ENCODE measurements around the gene PPP6R2.

The PPP6R2 gene

GRCh38 chr22:50314455-50315288 is 28.5 kb upstream of the PPP6R2 start:
- in situ Hi-C loops (cut with HindIII; ENCODE audit: low pct_ligation_motif_present, low sequenced_read_pairs): no loop called here
- H3K4me3 ChIP-seq (ENCODE audit: low read depth, low read length): no peak overlapping the region
- no peak overlapping the region for H3K27ac ChIP-seq
- no peaks in the 10 kb centered on the region for H3K36me3 ChIP-seq (replicated peaks)
- no peaks in the 10 kb centered on the region for H3K27me3 ChIP-seq (replicated peaks)
- DNase-seq: no peak
- TF ChIP-seq CTCF (IDR thresholded peaks at IDR 0.05; ENCODE audit: low read depth, low read length, missing control alignments): no peak

GRCh38 chr22:50315289-50316113 is 27.6 kb upstream of the PPP6R2 start:
- in situ Hi-C loops (cut with HindIII; ENCODE audit: low pct_ligation_motif_present, low sequenced_read_pairs): no loop called here
- Histone ChIP-seq H3K4me3 (ENCODE audit: low read depth, low read length) (no peak overlapping the region), H3K27ac (no peak overlapping the region), H3K27me3 (replicated peaks) (no peaks in the 10 kb centered on the region), H3K36me3 (replicated peaks) (no peaks in the 10 kb centered on the region)
- DNase-seq: no peak
- no peak for TF ChIP-seq CTCF (IDR thresholded peaks at IDR 0.05; ENCODE audit: low read depth, low read length, missing control alignments)

GRCh38 chr22:50316114-50317065 is 26.7 kb upstream of the PPP6R2 start:
- in situ Hi-C loops (cut with HindIII; ENCODE audit: low pct_ligation_motif_present, low sequenced_read_pairs): no loop called here
- Histone ChIP-seq H3K4me3 (ENCODE audit: low read depth, low read length) (no peak overlapping the region), H3K36me3 (replicated peaks) (no peaks in the 10 kb centered on the region), H3K27ac (no peak overlapping the region), H3K27me3 (replicated peaks) (no peaks in the 10 kb centered on the region)
- TF ChIP-seq CTCF (IDR thresholded peaks at IDR 0.05; ENCODE audit: low read depth, low read length, missing control alignments): no peak
- no peak for DNase-seq

- no peak for TF ChIP-seq CTCF (IDR thresholded peaks at IDR 0.05; ENCODE audit: low read depth, low read length, missing control alignments)
- no peak for DNase-seq
- H3K27me3 ChIP-seq (replicated peaks): no peaks in the 10 kb centered on the region
- no peak overlapping the region for H3K4me3 ChIP-seq (ENCODE audit: low read depth, low read length)
- no peak overlapping the region for H3K27ac ChIP-seq
- in situ Hi-C loops (cut with HindIII; ENCODE audit: low pct_ligation_motif_present, low sequenced_read_pairs): no loop called here
- no peaks in the 10 kb centered on the region for H3K36me3 ChIP-seq (replicated peaks)
These were observed 25.9 kb upstream of the PPP6R2 start for GRCh38 chr22:50317178-50317577.

GRCh38 chr22:50317674-50318073 is 25.5 kb upstream of the PPP6R2 start:
- no peak for DNase-seq
- Histone ChIP-seq H3K36me3 (replicated peaks) (no peaks in the 10 kb centered on the region), H3K27me3 (replicated peaks) (no peaks in the 10 kb centered on the region), H3K4me3 (ENCODE audit: low read depth, low read length) (no peak overlapping the region), H3K27ac (no peak overlapping the region)
- no peak for TF ChIP-seq CTCF (IDR thresholded peaks at IDR 0.05; ENCODE audit: low read depth, low read length, missing control alignments)
- in situ Hi-C loops (cut with HindIII; ENCODE audit: low pct_ligation_motif_present, low sequenced_read_pairs): no loop called here

All from brain microvascular endothelial cell (primary cell).